ENCODE results near the gene TPMT.

TPMT gene

DNA sequence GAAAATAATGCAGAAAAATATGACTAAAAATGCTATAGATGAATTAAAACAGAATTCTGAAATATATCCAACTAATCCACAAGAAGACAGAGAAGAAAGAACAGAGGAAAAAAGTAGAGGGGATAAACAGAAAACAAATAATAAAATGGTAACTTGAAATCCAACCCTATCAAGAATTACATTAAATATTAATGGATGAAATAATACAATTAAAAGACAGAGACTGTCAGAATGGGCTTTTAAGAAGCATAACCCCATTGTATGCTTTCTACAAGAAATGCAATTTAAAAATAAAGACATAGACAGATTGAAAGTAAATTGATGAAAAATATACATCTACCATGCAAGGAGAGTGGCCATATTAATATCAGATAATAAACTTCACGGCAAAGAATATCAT, 47.8 kb downstream of the TPMT start:
- DNase-seq: no peak

- DNase-seq: no peak
Observed at GRCh38 chr6:18102783-18103509, 51.9 kb downstream of the TPMT start.

DNA sequence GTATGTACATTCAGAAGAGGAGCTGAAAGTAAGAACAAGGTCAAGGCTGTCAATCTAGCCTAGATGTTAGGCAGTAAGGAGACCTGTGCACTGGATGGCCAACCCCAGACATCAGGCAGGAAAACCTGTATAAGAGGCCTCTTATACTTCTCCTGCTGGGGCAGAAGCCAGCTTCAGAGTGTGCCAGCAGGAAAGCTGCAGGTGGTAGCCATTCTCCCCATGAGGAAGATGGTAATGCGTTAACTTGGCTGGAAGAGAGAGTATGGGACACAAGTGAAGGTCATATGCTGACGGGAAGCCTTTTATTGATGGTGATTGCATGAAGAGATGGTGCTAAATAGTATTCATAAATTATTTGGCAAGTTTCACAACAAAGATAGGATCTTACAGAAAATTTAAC, 53.0 kb downstream of the TPMT start:
- no peak for DNase-seq

- DNase-seq: no peak
Observed at GRCh38 chr6:18101271-18101670, 53.6 kb downstream of the TPMT start.

- no peak for DNase-seq
Observed at GRCh38 chr6:18100296-18100695, 54.6 kb downstream of the TPMT start.

DNA sequence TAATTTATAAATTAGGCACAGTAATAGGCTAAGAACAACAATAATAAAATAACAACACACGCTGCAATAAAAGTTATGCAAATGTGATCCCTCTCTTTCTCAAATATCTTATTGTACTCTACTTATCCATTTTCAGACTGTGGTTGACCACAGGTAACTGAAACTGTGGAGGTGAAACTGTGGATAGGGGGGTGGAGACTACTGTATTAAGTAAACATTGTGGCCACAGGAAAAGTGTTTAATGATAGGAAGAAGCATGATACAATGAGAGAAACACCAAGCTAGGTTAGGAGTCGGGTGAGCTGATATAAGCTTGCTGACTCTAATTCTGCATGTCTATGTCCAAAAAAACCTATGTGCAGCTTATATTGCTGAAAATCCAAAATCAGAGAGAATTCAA, 55.4 kb downstream of the TPMT start:
- DNase-seq: no peak

DNA sequence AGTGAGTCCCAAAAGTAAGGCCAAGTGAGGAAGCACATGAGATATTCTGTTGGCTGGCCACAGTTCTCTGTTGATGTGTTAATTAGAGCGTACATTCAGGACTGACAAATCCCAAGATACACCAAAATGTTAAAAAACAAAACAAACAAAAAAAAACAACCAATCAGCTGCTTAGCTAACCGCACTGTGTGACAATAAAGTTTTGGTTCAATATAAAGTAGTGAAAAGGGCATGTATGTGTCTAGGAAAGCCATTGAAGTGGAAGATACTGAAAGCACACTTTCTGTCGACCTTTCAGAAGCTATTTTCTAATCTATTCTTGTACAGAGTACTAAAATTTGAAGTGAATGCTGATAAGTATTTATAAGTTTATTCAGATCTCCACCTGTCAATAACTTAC, 58.5 kb downstream of the TPMT start:
- DNase-seq: no peak

DNA sequence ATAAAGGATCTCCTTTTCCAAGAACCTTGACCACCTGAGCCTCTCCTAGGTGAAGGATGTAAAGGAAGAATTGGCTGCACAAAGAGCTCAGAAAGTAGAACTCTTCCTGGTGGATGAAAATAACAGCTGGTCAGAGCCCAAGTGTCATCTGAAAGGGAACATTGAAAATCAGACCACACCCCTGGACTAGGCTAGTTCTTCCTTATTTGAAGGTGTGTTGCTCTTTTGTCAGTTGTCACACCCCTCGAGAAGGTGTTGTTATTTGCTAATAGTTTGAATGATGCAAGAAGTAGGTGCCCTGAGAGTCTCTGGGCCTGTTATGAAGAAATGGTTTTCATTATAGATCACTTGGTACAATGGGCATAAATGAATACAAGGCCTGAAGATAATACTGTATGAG, 63.5 kb downstream of the TPMT start:
- no peak for DNase-seq

DNA sequence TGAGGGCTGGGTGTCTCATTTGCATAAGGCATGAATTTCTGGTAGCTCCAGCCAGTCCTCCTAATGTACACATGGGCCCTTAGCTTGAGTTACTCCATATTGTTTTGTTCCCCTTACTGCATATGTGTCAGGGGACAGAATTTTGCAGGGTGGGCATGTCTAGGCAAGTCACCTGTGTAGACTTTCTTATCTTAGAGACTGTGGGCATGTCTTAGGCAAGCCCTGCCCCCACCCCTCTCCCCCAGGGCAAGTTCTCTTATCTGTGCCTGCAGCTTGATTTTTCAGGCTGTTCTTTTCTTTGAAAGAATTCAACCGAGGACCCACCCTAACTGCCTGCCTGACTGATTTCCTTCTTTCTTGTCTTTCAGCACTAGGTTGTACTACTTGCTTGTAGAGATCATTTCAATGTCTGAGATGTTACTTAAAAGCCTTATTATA, 64.5 kb downstream of the TPMT start:
- no peak for DNase-seq

- no peak for DNase-seq
Observed at GRCh38 chr6:18088419-18089296, 66.2 kb downstream of the TPMT start.

GRCh38 chr6:18087396-18088165, 67.3 kb downstream of the TPMT start:
- DNase-seq: no peak

DNA sequence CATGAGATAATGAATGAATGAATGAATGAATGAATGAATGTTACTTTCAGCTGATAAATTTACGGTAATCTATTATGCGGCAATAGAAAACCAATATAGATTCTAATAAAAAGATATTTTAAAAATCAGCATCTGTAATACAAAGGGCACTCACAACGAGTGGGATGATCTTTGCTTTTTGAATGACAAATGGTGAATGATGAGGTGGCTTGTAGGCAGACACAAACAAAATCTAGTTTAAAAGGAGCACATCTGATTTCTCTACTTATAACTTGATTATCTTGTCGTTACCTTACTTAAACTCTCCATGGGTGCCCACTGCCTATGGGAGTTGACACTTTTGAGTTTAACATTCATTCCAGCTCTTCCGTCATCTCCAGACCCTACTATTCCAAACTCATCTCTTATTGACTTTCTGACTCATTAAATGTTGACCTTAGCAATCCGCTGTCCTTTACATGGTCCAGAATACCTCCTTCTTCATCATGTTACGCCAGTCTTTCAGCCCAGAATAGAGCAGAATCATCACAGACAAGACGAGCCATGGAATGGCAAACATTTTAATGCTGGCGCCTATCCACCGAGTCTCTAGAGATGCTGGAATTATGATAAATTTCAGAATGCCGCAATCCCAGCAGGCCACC, 73.7 kb downstream of the TPMT start:
- DNase-seq: no peak

DNA sequence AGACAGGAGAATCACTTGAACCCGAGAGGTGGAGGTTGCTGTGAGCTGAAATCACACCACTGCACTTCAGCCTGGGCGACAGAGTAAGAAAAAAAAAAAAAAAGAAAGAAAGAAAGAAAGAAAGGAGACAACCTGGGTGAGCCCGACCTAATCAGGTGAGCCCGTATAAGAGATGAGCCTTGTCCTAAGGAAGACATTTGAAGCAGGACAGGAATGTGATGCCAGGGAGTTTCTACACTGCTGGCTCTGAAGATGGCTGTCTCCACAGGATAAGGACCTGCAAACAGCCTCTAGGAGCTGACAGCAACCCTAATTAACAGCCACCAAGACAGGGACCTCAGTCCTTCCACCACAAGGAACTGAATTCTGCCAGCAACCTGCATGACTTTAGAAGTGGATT, 74.3 kb downstream of the TPMT start:
- DNase-seq: no peak

- DNase-seq: no peak
Observed at GRCh38 chr6:18078866-18079265, 76.0 kb downstream of the TPMT start.
